Esophagus muscularis mucosa (tissue), 4 donors: ENCODE measurements around the gene CRTC1. TPM values are rescaled to one million over a fixed set of nuclear protein-coding genes. Genes with fewer than 3 reads are reported as not detected.

ENCODE experiments used
- DNase-seq: peaks from one replicate; pipeline ENCODE4 v3.0.0-alpha.2; 2017; ENCODE audit errors: extremely low spot score
- H3K27ac ChIP-seq, 4 donors: fragments of 200-600 bp; sonication (generic); replicated peaks in 1 of 4; 1 replicate in 3 of 4; 2 replicates in 1 of 4; pipeline ENCODE4 v1.5.1; 2016 to 2019; ENCODE audit warnings: mild to moderate bottlenecking in 1 of 4
- H3K27me3 ChIP-seq, 4 donors: fragments of 200-600 bp; sonication (generic); one replicate each; pipeline versions ENCODE4 v1.5.1 to v1.6.0; 2016 to 2019
- H3K36me3 ChIP-seq, 4 donors: fragments of 200-600 bp; sonication (generic); one replicate each; pipeline ENCODE4 v1.5.1; 2016 to 2019
- H3K4me1 ChIP-seq, 4 donors: fragments of 200-600 bp; sonication (generic); one replicate each; pipeline ENCODE4 v1.5.1; 2016 to 2019
- H3K4me3 ChIP-seq, 4 donors: fragments of 200-600 bp; sonication (generic); 1 replicate in 2 of 4; 2 replicates in 2 of 4; pipeline ENCODE4 v1.5.1; 2016 to 2019; ENCODE audit warnings: mild to moderate bottlenecking in 4 of 4, moderate library complexity in 1 of 4
- H3K9me3 ChIP-seq, 4 donors: fragments of 200-600 bp; sonication (generic); 1 replicate in 3 of 4; 2 replicates in 1 of 4; pipeline ENCODE4 v1.5.1; 2016 to 2019
- EP300 ChIP-seq: sonication (generic); formaldehyde crosslinking; IDR thresholded peaks from one replicate; pipeline ENCODE4 v1.6.1; 2017; ENCODE audit warnings: antibody characterized with exemption
- POLR2A ChIP-seq: fragments of 450-650 bp; IDR thresholded peaks from one replicate; pipeline ENCODE4 v1.6.1; 2017; ENCODE audit warnings: antibody characterized with exemption, moderate library complexity, mild to moderate bottlenecking, low read depth
- POLR2AphosphoS5 ChIP-seq, 2 donors: sonication (generic); formaldehyde crosslinking; IDR thresholded peaks; one replicate each; pipeline ENCODE4 v1.6.1; 2017; ENCODE audit warnings: antibody characterized with exemption in 2 of 2
- WGBS: methylation state at CpG from one replicate; pipeline ENCODE4 v1.1.5; 2018; 5-methylcytosine and 5-hydroxymethylcytosine counted together
- intact Hi-C: fragments of 100-400 bp; cut with DNase I; formaldehyde crosslinking; loops from one replicate; pipeline ENCODE4 v1.15.1; 2023
- total RNA-seq, 4 donors: library from RNA; depleted of rRNA; stranded (reverse); fragments of >200 nt; gene quantifications; one replicate each; pipeline versions ENCODE4 v1.1.0 to v1.2.1, GENCODE V29; 2016
- TF ChIP-seq, protein P1 (sequence below), 3 experiments: fragments of 200-600 bp in 2 of 3; fragments of 450-650 bp in 1 of 3; sonication (generic) in 2 of 3; IDR thresholded peaks; one replicate each; pipeline ENCODE4 v1.5.1; 2017 to 2019; ENCODE audit warnings: antibody characterized with exemption in 3 of 3, mild to moderate bottlenecking in 2 of 3, moderate library complexity in 1 of 3

CRTC1 gene
- total RNA-seq, 4 donors from 2014 or later = 5.3 to 10.1 (median 6.6) TPM

DNA sequence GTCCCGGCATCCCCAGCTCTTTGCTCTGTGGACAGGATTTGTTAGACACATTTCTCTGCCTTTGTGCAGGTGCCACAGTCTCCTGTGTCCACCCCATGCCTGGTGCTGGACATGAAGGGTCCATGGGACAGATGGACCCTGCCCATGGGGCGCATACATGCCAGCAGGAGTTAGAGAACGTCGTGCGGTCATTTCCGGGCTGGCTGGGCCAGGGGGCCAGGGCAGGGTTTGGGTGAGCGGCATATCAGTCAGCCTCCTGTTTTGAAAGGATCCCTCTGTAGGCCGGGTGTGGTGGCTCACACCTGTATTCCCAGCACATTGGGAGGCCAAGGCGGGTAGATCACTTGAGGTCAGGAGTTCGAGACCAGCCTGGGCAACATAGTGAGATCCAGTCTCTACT is 35.7 kb upstream of the CRTC1 start:
- Histone ChIP-seq H3K27me3 (peaks cover 0 to 4% (median 0%) of the 10 kb centered on the region in 4 donors), H3K9me3 (no peaks in the 10 kb centered on the region), H3K27ac (peak overlapping the region; percentile 83 to 88 (median 85)), H3K4me1 (peaks cover 53 to 90% (median 86%) of the 10 kb centered on the region in 4 donors), H3K36me3 (no peaks in the 10 kb centered on the region), H3K4me3 (no peak overlapping the region)
- TF ChIP-seq POLR2A (no peak), EP300 (no peak), POLR2AphosphoS5 (IDR thresholded peaks at IDR 0.05) (no peak)
- TF ChIP-seq, protein P1, sequence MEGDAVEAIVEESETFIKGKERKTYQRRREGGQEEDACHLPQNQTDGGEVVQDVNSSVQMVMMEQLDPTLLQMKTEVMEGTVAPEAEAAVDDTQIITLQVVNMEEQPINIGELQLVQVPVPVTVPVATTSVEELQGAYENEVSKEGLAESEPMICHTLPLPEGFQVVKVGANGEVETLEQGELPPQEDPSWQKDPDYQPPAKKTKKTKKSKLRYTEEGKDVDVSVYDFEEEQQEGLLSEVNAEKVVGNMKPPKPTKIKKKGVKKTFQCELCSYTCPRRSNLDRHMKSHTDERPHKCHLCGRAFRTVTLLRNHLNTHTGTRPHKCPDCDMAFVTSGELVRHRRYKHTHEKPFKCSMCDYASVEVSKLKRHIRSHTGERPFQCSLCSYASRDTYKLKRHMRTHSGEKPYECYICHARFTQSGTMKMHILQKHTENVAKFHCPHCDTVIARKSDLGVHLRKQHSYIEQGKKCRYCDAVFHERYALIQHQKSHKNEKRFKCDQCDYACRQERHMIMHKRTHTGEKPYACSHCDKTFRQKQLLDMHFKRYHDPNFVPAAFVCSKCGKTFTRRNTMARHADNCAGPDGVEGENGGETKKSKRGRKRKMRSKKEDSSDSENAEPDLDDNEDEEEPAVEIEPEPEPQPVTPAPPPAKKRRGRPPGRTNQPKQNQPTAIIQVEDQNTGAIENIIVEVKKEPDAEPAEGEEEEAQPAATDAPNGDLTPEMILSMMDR (IDR thresholded peaks at IDR 0.05) = no peak
- intact Hi-C loops = no loop called here
- WGBS = 89% methylated on average over 8 of the region's 10 CpGs
- no peak for DNase-seq

GRCh38 chr19:18648973-18649315 is 34.5 kb upstream of the CRTC1 start:
- H3K27me3 ChIP-seq = peaks cover 0 to 4% (median 0%) of the 10 kb centered on the region in 4 donors
- peak overlapping the region; percentile 83 to 88 (median 85) for H3K27ac ChIP-seq
- TF ChIP-seq POLR2AphosphoS5 (IDR thresholded peaks at IDR 0.05) (peak; percentile 21 to 33), EP300 (peak; percentile 35), POLR2A (no peak)
- TF ChIP-seq, protein P1 (IDR thresholded peaks at IDR 0.05) = no peak
- no peaks in the 10 kb centered on the region for H3K36me3 ChIP-seq
- H3K4me3 ChIP-seq = peak overlapping the region; percentile 21 to 50 (median 38)
- WGBS = 38% methylated on average over 13 of the region's 13 CpGs
- peaks cover 53 to 92% (median 86%) of the 10 kb centered on the region in 4 donors for H3K4me1 ChIP-seq
- DNase-seq = no peak
- intact Hi-C loops = no loop called here
- no peaks in the 10 kb centered on the region for H3K9me3 ChIP-seq

DNA sequence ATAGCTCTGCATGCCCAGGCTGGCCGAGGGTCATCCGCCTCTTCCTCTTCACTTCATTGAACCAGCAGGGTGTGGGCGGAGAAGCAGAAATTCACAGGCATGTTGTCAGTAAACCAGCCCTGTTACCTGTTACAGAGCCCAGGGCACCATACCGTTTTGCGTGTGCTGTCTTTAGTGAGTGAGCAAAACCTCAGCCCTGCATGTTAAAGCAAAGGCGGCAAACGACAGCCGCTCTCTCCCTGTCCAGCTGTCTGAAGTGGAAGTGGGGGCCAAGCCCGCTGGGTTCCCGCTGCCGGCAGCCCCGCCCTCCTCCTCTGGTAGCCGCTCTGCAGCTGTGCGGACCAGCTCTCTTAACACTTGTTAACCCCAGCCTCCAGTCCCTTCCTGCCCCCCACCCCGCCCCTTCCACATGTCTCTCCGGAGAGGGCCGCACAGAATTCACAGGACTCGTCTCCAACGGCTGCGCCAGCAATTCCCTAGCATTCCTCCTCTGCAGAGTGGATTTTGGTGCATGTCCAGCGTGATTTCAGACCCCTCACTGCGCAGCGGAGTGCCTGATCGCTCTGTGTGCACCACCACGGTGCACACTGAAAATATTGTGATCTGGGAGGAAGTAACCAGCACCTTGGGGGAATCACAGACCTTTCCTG is 34.0 kb upstream of the CRTC1 start:
- H3K4me3 ChIP-seq = peak overlapping the region; percentile 21 to 50 (median 38)
- DNase-seq = no peak

DNA sequence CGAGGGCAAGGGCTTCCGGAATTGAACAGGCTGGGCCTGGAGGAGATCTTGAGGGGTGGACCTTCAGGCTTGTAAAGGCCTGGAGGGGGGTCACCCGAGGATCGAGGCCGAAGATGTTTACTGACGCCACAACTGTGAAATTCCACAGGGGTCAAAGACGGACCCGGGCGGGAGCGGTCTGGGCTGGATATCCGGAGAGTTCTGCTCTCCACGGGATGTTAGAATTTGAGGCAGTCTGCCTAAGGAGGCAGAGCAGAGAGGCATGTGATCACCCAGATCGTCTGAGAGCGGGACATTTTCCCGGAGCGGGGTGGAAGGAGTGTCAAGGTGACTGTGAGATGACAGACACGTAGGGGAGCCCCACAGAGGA is 33.5 kb upstream of the CRTC1 start:
- peak overlapping the region; percentile 83 to 88 (median 85) for H3K27ac ChIP-seq
- TF ChIP-seq, protein P1 (IDR thresholded peaks at IDR 0.05) = no peak
- peak in 1 of 2 donors; percentile 48 for TF ChIP-seq POLR2AphosphoS5 (IDR thresholded peaks at IDR 0.05)
- no peaks in the 10 kb centered on the region for H3K36me3 ChIP-seq
- peaks cover 0 to 4% (median 0%) of the 10 kb centered on the region in 4 donors for H3K27me3 ChIP-seq
- peak overlapping the region; percentile 21 to 50 (median 38) for H3K4me3 ChIP-seq
- WGBS = 11% methylated on average over 17 of the region's 17 CpGs
- intact Hi-C loops = no loop called here
- no peak for DNase-seq
- peaks cover 48 to 83% (median 77%) of the 10 kb centered on the region in 4 donors for H3K4me1 ChIP-seq
- H3K9me3 ChIP-seq = no peaks in the 10 kb centered on the region

More for the DNA sequence above, 34.0 kb upstream of the CRTC1 start:
- TF ChIP-seq POLR2AphosphoS5 (IDR thresholded peaks at IDR 0.05) = peak in 1 of 2 donors; percentile 21
- TF ChIP-seq, protein P1 (IDR thresholded peaks at IDR 0.05) = no peak
- TF ChIP-seq POLR2A = no peak
- Histone ChIP-seq H3K9me3 (no peaks in the 10 kb centered on the region), H3K36me3 (no peaks in the 10 kb centered on the region), H3K27ac (peak overlapping the region; percentile 83 to 88 (median 85)), H3K4me1 (peaks cover 51 to 86% (median 82%) of the 10 kb centered on the region in 4 donors), H3K27me3 (peaks cover 0 to 4% (median 0%) of the 10 kb centered on the region in 4 donors)
- intact Hi-C loops = no loop called here
- WGBS = 6% methylated on average over 16 of the region's 25 CpGs
